AG04449 (cell line): ENCODE measurements around the gene KLK3.

ENCODE experiments used
- CTCF ChIA-PET: fragments of 350-600 bp; formaldehyde crosslinking; extraction: SDS; loops from one replicate; lab custom pipeline; 2021; ENCODE audit warnings: antibody characterized with exemption; lab: Yijun Ruan, JAX
- POLR2A ChIA-PET: fragments of 400-600, 350-600 bp; formaldehyde crosslinking; extraction: SDS; loops from one replicate; lab custom pipeline; 2020; ENCODE audit warnings: antibody characterized with exemption, inconsistent platforms; lab: Yijun Ruan, JAX
- DNase-seq: peaks from one replicate; pipeline ENCODE4 v3.0.0-alpha.2; 2010; ENCODE audit warnings: low read depth, low spot score
- H3K4me3 ChIP-seq: 2 replicates; pipeline ENCODE4 v1.5.1; 2011; ENCODE audit warnings: low read depth, mild to moderate bottlenecking, control low read depth, low read length
- TF ChIP-seq, protein P1 (sequence below): IDR thresholded peaks from one replicate; pipeline ENCODE4 v1.5.1; 2011; ENCODE audit warnings: mild to moderate bottlenecking, moderate library complexity, low read length, control low read depth, inconsistent platforms; ENCODE audit not compliant: insufficient read depth; ENCODE audit errors: missing control alignments

The KLK3 gene

DNA sequence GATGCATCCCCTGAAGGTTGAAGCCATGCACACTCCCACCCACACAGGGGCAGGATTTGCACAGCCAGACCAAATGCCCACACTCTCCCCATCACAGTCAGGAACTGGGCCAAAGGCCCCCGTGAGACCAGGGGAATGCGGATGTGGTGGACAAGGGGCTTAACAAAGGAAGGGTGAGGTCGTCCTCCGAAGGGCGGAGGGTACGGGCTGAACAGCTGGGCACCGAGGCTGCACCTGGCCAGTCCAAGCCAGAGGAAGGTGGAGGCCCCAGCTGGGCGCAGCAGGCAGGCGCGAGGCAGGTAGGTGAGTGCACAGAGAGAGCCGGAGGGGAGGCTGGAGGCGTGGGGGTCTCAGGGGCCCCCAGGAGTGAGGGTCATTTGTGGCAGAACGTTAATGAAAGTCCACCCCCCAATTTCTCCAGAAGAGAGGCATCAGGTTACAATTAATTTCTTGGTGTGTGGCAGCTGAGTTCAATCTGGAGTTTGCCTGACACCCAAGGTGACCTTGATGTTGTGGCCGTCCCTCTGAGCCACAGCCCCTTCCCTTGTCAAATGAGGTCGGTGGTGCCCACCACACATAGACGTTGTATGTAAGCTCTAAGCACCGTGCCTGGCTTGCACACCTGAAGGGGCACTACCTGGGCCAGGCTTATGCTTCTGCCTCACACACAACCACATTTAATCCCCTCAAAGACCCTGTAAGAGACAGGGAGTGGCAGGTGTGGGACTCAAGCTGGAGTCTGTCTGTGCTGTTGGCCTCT lies 24.3 kb upstream of the KLK3 start:
- ChIA-PET CTCF (no interaction called here), POLR2A (no interaction called here)
- TF ChIP-seq, protein P1, sequence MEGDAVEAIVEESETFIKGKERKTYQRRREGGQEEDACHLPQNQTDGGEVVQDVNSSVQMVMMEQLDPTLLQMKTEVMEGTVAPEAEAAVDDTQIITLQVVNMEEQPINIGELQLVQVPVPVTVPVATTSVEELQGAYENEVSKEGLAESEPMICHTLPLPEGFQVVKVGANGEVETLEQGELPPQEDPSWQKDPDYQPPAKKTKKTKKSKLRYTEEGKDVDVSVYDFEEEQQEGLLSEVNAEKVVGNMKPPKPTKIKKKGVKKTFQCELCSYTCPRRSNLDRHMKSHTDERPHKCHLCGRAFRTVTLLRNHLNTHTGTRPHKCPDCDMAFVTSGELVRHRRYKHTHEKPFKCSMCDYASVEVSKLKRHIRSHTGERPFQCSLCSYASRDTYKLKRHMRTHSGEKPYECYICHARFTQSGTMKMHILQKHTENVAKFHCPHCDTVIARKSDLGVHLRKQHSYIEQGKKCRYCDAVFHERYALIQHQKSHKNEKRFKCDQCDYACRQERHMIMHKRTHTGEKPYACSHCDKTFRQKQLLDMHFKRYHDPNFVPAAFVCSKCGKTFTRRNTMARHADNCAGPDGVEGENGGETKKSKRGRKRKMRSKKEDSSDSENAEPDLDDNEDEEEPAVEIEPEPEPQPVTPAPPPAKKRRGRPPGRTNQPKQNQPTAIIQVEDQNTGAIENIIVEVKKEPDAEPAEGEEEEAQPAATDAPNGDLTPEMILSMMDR: no peak
- no peak overlapping the region for H3K4me3 ChIP-seq
- no peak for DNase-seq

DNA sequence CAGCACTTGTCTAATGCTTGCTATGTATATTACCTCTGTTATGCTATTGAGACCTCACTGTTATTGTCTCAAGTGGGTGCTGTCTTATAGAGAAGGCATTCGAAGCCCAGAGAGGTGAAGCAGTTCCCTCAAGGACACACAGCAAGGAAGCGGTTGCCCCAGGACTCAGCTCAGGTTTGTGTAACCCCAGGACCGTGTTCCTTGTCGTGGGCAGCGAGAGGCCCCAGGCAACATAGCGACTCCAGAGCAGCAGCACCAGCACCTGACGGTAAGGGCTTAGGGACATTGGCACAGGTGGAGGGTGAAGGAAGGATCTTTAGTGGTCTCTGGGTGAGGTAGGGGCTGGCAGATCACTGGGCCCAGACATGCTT lies 23.7 kb upstream of the KLK3 start:
- no peak overlapping the region for H3K4me3 ChIP-seq
- ChIA-PET POLR2A (no interaction called here), CTCF (no interaction called here)
- TF ChIP-seq, protein P1: no peak
- DNase-seq: no peak

DNA sequence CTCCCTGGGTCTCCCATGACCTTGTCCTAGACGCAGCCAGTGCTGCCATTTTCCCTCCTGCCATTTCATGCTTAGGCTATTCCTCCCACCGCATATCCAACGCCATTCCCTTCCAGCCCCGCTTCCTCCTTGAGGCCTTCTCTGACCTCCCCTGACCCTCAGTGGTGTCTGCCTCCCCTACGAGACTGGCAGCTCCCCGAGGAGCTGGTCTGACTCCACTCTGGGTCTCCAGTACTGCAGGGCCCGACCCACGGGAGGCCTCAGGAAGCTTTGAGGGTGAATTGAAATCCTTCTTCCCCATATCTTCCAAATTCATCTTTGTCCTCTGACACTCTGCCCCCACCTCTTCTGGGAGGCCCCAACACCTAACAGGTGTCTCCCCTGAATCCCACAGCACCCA lies 22.0 kb upstream of the KLK3 start:
- TF ChIP-seq, protein P1: no peak
- POLR2A ChIA-PET: no interaction called here
- CTCF ChIA-PET: no interaction called here
- DNase-seq: no peak
- H3K4me3 ChIP-seq: no peak overlapping the region

DNA sequence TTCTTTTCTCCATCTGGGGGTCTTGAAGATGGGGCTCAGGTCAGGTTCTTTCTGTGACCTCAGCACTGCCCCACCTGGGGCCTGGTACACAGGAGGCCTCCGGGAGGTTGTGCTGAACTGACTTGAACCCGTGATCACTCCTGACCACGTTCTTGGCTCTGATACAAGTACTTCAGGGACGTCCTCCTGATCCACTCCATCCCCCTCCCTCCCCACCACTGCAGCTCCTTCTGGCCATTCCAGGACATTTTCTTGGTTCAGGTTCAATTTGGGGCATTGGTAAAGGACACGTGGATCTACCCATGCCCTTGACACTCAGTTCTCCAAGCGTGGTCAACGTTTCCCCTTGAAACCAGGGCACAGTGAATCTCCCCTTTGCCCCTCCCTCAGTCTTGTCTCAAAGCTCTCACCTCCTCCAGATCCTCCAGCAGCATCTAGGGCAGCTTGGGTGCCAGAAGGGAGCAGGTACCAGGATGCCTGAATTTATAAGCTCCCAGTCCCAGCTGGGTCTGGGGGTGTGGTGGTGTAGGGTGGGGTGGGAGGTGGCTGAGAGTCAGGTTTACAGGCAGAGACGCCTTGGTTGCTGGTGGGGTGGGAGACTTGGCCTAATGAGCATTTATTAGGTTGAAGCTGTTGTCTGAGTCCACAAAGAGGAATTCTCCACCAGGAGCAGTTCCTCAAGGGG lies 21.5 kb upstream of the KLK3 start, which contains the start of gene KLK15:
KLK15 (minus strand) TSS at position 458 of the 685 bp plus-strand sequence. CDS start 2,082 bp downstream, outside the sequence.
- POLR2A ChIA-PET: no interaction called here
- no peak within 1 kb of the TSS for H3K4me3 ChIP-seq
- TF ChIP-seq, protein P1: no peak
- CTCF ChIA-PET: no interaction called here
- no peak for DNase-seq

DNA sequence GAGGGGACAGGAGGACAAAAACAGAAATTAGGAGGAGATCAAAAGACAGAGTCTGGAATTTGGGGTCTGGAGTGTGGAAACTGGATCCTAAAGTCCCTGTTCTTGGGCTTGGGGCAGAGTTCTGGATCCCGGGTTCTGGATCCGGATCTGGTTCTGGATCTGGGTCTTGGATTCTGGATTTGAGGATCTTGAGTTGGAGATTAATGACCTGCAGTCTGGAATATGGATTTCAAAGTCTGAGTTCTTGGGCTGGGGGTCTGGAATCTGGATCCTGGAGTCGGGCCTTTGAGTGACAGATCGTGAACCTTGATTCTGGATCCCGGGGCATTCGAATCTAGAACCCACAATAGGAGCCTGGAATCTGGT lies 20.9 kb upstream of the KLK3 start:
- H3K4me3 ChIP-seq: no peak overlapping the region
- POLR2A ChIA-PET: no interaction called here
- TF ChIP-seq, protein P1: no peak
- CTCF ChIA-PET: no interaction called here
- DNase-seq: no peak

DNA sequence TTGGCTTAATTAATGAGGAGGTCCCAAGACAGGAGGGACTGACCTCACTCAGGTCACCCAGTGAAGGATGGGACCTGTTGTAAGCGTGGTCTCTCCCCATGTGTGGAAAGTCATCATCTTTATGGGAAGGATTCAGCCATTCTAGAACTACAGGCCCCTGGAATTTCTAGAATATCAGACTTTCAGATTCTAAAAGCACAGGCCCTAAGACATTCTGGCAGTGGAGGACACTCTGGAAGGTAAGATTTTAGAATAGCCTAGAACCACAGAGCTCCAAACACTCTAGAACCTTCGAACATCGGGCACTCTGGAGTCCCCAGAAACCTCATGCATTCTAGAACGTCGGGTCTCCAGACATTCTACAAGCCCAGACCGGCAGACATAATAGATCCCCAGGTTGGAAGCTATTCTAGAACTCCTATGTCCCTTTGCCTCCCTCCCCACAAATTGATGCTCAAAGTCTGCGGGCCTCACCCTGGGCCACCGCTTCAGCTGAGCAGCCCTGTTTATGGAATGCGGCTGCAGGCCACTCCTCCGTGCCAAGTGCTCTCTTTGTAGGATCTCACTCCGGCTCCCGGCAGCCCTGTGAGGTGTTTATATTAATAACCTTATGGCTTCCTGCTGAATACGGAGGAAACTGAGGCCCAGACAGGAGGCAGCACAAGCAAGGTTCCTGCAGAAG lies 19.5 kb upstream of the KLK3 start:
- TF ChIP-seq, protein P1: no peak
- peak overlapping the region; percentile 73 for H3K4me3 ChIP-seq
- no peak for DNase-seq
- ChIA-PET POLR2A (interaction anchor here (0.5 kb wide), 1 partner anchor 30 kb away, joined by 3 read pairs; no protein-coding TSS in a partner anchor), CTCF (no interaction called here)
